OCI-LY1 (cell line): Measurements from ENCODE around the gene MAP7D1.

Experiments used
- CTCF ChIP-seq: fragments of 200-600 bp; sonication (generic), shearing (Covaris generic); IDR thresholded peaks from 2 replicates; pipeline ENCODE4 v1.5.1; 2017; ENCODE audit warnings: mild to moderate bottlenecking, antibody characterized with exemption, low read length, moderate library complexity, mixed read lengths
- EZH2 ChIP-seq: fragments of 200-600 bp; sonication (generic), shearing (Covaris generic); IDR thresholded peaks from 2 replicates; pipeline ENCODE4 v1.8.0; 2017; ENCODE audit warnings: borderline replicate concordance, mixed run types, mild to moderate bottlenecking, antibody characterized with exemption, low read length, moderate library complexity, mixed read lengths

- TF ChIP-seq CTCF (no peak), EZH2 (no peak)
Measured at GRCh38 chr1:36166136-36166535, 10.2 kb downstream of the MAP7D1 start.
